MV-4-11 (cell line): ENCODE results near the gene MRPL14.

ENCODE experiments used
- DNase-seq: peaks from one replicate; lab custom pipeline; 2025; lab: John Stamatoyannopoulos, UW

The MRPL14 gene

GRCh38 chr6:44122801-44123200 lies 4.5 kb downstream of the MRPL14 start:
- DNase-seq: peak; percentile 60

- DNase-seq: no peak
Observed at GRCh38 chr6:44120692-44121443, 6.4 kb downstream of the MRPL14 start.

- no peak for DNase-seq
Observed at GRCh38 chr6:44119704-44120262, 7.5 kb downstream of the MRPL14 start.

DNA sequence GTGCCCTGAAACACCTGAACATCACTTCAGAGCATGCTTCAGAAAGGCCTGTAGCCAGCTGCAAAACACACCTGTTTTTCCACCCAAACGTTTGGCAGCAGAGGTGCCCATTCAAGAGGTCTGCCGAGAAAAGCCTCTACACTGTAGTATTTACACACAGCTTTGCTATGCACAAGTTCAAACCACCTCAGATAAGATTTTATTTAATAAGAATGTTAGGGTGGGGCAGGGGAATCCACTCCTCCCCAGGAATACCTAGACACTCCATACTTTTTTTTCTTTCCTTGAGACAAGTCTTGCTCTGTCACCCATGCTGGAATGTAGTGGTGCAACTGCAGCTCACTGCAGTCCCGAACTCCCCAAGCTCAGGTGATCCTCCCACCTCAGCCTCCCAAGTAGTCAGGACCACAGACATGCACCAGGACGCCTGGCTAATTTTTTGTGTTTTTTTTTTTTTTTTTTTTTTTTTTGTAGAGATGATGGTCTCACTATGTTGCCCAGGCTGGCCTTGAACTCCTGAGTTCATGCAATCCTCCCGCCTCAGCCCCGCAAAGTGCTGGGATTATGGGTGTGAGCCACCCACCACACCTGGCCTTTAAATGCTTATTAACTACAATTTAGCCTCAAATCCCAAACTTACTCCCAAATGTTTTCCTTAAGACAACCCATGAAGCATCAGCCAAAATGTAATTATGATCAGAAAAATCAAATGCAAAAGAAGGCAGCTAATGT lies 9.7 kb downstream of the MRPL14 start:
- no peak for DNase-seq

DNA sequence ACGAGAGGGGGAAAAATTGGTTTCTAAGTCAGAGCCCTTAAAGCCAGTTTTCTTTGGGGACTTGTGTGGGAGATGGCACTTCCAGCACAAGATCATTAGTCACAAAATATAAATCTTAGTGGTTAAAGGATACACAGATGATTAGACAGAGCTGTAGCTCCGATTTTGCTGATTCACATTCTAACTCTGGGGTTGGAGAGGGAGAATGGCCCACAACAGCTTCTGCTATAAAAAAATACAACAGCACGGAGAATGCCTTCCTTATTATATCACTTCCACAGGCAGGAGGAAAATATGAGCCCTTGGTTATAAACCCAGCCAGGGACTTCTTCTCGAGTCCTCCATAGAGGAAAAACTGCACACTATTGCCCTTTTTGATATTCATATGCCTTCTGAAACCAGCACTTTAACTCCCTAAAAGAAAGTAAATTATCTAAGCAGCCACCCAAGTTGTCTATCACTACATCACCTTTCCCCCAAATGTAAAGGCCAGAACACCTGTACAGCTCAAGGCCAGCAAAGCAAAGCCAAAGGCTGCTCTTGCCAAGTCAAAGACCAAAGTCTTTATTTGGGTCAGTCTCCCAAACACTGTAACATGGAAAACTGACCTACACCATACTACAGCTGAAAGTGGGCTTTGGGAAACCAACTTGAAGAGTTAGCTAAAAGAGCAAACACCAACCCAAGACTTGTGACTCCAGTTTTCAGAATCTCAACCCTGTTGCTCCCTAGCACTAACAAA lies 10.4 kb downstream of the MRPL14 start:
- DNase-seq: no peak

GRCh38 chr6:44115866-44116265 lies 11.4 kb downstream of the MRPL14 start:
- no peak for DNase-seq

DNA sequence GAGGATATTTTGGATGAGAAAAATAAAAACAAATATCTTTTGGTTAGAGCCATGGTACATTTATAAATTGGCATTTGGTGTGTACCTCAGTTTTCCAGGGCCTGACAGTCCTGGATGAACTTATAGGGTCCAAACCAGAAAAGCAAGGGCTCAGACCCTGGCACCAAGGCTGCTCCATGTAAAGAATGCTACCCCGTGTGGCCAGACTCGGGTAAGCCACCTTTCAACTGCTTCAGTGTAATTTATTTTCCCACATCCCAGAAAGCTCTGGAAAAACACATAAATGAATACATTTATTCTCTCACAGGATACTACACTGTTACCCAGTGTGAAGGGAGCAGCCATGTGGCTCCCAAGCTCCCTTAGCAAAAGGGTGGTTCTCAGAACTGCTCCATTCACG lies 13.8 kb downstream of the MRPL14 start:
- DNase-seq: no peak

- no peak for DNase-seq
Observed at GRCh38 chr6:44111434-44112417, 15.5 kb downstream of the MRPL14 start.

DNA sequence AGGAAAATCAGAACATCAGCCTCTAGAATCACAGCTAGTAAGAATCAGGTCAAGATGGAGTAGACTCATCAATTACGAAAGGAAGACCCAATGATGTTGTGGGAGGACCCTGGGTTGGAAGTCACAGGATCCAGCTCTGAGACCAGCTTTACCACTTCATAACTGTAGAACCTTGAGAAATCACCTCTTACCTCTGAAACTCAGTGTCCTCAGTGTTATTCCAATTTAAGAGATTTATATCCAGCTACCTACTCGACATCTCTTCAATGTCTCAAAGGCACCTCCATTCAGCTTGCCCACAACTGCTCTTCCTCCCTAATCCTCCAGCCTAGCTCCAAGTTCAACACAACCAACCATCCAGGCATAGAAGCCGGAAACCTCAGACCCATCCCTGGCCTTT lies 16.3 kb downstream of the MRPL14 start:
- DNase-seq: no peak

GRCh38 chr6:44110005-44110676 lies 17.1 kb downstream of the MRPL14 start:
- DNase-seq: no peak

- DNase-seq: no peak
Observed at GRCh38 chr6:44109212-44109611, 18.0 kb downstream of the MRPL14 start.

DNA sequence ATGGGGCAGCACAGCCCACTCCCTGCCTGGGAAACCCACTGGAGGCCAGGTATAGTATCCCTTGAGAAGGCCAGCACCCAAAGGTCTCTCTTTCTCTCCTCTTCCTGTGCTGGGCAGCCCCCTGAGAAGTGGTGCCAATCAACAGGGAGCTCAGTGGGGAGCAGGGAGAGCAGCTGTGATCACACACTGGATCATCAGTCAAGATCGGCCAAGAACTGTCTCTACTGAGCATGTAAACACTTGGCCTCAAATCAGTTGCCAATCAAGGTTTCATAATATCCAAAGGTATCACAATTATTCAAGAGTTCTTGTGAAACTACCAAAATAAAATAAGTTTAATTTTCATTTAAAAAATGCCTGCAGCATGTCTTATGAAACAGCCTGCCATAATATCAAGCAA lies 18.8 kb downstream of the MRPL14 start:
- DNase-seq: no peak

DNA sequence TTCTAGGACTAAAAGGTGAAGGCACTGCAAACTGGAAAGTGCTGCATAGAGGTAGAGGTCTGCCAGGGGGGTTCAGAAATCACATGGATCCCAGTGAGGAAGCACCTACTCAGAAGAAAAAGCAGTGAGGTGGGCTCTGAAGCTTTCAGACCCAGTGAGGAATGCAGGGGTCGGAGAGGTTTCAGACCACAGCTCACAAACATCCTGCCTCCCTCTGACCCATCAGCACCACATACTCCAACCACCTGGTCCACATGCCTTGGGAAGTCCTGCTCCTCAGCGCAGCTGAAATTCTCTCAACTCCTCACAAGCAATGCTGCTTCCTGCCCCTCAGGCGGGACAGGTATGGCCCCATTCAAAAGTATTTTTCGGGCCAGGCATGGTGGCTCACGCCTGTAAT lies 20.2 kb downstream of the MRPL14 start:
- DNase-seq: no peak

DNA sequence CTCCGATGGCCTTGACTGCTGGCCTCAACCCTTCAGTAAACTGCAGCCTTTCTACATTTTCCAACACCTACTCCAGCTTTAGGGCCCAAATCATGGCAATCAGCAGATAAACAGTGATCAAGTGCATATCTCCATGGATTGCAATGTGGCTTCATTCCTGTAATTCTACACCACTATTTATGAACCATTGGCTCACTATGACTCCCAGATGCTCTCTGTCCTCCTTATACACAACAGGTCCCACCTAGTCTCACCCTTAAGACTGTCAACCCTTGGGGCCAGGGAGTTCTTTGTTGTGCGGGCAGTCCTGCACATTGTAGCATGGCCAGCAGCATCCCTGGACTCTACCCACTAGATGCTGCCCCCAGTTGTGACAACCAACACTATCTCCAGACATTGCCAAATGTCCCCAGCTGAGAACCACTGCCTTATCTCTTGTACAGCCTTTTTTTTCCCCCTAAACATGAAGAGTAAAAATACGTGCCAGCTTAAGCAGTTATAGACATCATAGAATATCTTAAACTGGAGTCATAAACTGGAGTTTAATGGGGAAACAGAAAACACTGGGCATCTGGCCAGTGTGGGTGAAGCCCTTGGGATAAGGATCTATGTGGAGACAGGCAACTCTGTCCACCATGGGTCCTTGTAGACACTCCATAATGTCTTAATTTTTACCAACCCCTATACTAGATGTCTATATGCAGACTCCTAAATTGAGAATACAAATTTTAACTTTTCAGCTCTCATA lies 21.1 kb downstream of the MRPL14 start:
- no peak for DNase-seq

- no peak for DNase-seq
Observed at GRCh38 chr6:44105146-44105545, 22.1 kb downstream of the MRPL14 start.

- no peak for DNase-seq
Observed at GRCh38 chr6:44104481-44105021, 22.7 kb downstream of the MRPL14 start.

DNA sequence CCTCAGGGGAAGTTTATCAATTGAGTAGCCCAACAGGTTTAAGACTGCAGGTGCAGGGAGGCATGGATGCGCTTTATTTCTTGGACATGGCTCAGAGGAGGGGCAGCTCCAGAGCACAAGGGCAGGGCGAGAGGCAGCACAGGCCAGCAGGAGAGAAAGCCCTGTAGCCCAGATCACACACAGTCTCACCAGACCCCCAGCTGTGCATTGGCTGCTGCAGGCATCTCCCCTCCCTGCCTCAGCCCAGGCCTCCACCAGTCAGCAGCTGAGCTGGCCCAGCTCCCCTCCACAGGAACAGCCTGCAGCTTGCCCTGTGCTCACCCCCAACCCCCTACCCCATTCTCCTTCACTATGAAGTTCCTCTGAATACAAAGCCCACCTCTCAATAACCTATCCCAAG lies 24.7 kb downstream of the MRPL14 start:
- DNase-seq: no peak

DNA sequence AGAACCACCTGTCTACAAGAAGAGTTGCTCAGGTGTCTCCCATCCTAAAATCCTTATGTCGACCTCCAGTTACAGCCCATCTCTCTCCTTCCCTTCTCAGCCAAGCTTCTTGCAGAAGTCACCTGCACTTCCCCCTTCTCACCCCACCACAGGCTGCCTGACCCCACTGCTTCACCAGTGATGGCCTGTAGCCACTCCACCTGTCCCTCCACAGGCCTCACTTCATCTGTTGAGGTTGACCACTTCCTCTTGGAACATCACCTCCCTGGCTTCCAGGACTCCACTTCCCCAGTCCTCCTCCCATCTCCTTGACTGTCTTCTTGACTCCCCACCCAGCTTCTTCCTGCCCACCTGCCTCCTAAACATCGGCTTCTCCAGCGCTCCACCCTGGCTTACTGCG lies 25.4 kb downstream of the MRPL14 start:
- no peak for DNase-seq

- DNase-seq: peak; percentile 28
Observed at GRCh38 chr6:44100088-44100550, 27.1 kb downstream of the MRPL14 start.

DNA sequence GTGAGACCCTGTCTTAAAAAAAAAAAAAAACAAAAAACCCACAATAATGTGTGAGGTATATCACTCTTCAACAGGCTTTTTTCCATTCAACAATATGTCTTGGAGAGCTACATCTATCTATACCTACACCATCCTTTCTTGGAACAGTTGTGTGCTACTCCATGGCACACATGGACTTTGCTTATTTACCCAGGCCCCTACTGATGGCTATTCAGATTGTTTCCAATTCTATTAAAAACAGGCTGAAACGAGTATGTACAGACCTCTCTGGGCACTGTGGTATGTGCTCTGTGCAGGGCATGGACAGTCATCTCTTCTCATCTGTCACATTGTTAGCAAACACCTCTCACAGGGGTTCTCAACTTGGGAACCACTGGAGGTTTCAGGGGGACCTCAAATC lies 28.1 kb downstream of the MRPL14 start:
- no peak for DNase-seq
